Liver (tissue), 9 donors: ENCODE data around the gene SIGLEC7. TPM values are rescaled to one million over a fixed set of nuclear protein-coding genes. Genes with fewer than 3 reads are reported as not detected.

Experiments used
- DNase-seq: peaks from one replicate; pipeline ENCODE4 v3.0.0-alpha.2; 2017; ENCODE audit warnings: low spot score
- H3K27ac ChIP-seq, 2 donors: one replicate each; pipeline ENCODE4 v1.7.0; 2013; ENCODE audit warnings: inconsistent platforms in 2 of 2, low read length in 2 of 2, control low read depth in 1 of 2, low read depth in 1 of 2, mild to moderate bottlenecking in 1 of 2
- H3K27me3 ChIP-seq, 4 donors: one replicate each; pipeline versions ENCODE4 v1.6.1 to v1.7.0; 2013; ENCODE audit warnings: low read length in 3 of 4, inconsistent platforms in 1 of 4, mild to moderate bottlenecking in 1 of 4, moderate library complexity in 1 of 4; ENCODE audit not compliant: control insufficient read depth in 4 of 4, insufficient read depth in 4 of 4
- H3K36me3 ChIP-seq, 4 donors: one replicate each; pipeline versions ENCODE4 v1.6.1 to v1.7.0; 2013; ENCODE audit warnings: low read length in 3 of 4, mild to moderate bottlenecking in 3 of 4, low read depth in 1 of 4, moderate library complexity in 1 of 4; ENCODE audit not compliant: control insufficient read depth in 4 of 4, insufficient read depth in 3 of 4
- H3K4me1 ChIP-seq, 4 donors: one replicate each; pipeline versions ENCODE4 v1.6.1 to v1.7.0; 2013; ENCODE audit warnings: low read length in 3 of 4, mild to moderate bottlenecking in 3 of 4, moderate library complexity in 1 of 4; ENCODE audit not compliant: control insufficient read depth in 4 of 4, insufficient read depth in 4 of 4
- H3K4me3 ChIP-seq, 3 donors: one replicate each; pipeline versions ENCODE4 v1.6.1 to v1.7.0; 2013; ENCODE audit warnings: low read length in 3 of 3, control low read depth in 1 of 3, low read depth in 1 of 3, mild to moderate bottlenecking in 1 of 3
- H3K9ac ChIP-seq, 2 donors: one replicate each; pipeline ENCODE4 v1.7.0; 2013; ENCODE audit warnings: low read length in 2 of 2, mild to moderate bottlenecking in 2 of 2, moderate library complexity in 2 of 2, control low read depth in 1 of 2, low read depth in 1 of 2
- H3K9me3 ChIP-seq, 4 donors: one replicate each; pipeline versions ENCODE4 v1.6.1 to v1.7.0; 2013; ENCODE audit warnings: low read length in 3 of 4; ENCODE audit not compliant: control insufficient read depth in 4 of 4
- CTCF ChIP-seq: fragments of 150-350 bp; IDR thresholded peaks from 2 replicates; pipeline ENCODE4 v1.5.1; 2017; ENCODE audit warnings: improper control_type of control experiment, low read depth, low read length; ENCODE audit not compliant: missing input control
- EGR1 ChIP-seq, 2 donors: IDR thresholded peaks; 2 replicates each; pipeline ENCODE4 v1.6.1; 2016 to 2018; ENCODE audit warnings: antibody characterized with exemption in 2 of 2, low read depth in 2 of 2
- FOXA1 ChIP-seq: IDR thresholded peaks from 2 replicates; pipeline ENCODE4 v1.6.1; 2016; ENCODE audit warnings: antibody characterized with exemption
- GABPA ChIP-seq, 2 donors: IDR thresholded peaks in 1 of 2; conservative IDR thresholded peaks in 1 of 2; 2 replicates each; pipeline ENCODE4 v1.6.1; 2016; ENCODE audit warnings: antibody characterized with exemption in 2 of 2, mild to moderate bottlenecking in 1 of 2, moderate library complexity in 1 of 2
- JUND ChIP-seq, 2 donors: IDR thresholded peaks; 2 replicates each; pipeline ENCODE4 v1.6.1; 2016; ENCODE audit warnings: antibody characterized with exemption in 2 of 2
- NR2F2 ChIP-seq: IDR thresholded peaks from 2 replicates; pipeline ENCODE4 v1.6.1; 2016; ENCODE audit warnings: antibody characterized with exemption
- RAD21 ChIP-seq, 2 donors: IDR thresholded peaks; 2 replicates each; pipeline ENCODE4 v1.6.1; 2016; ENCODE audit warnings: antibody characterized with exemption in 2 of 2, mild to moderate bottlenecking in 2 of 2
- TAF1 ChIP-seq: conservative IDR thresholded peaks from 2 replicates; pipeline ENCODE4 v1.6.1; 2016; ENCODE audit warnings: antibody characterized with exemption, mild to moderate bottlenecking
- WGBS: extraction: QIAGEN DNeasy Blood & Tissue Kit; methylation state at CpG from one replicate; pipeline ENCODE4 v1.1.7; 2013; 5-methylcytosine and 5-hydroxymethylcytosine counted together
- polyA plus RNA-seq, 2 donors: library from polyadenylated mRNA; stranded (reverse) in 1 of 2; unstranded in 1 of 2; fragments of 200-250 nt in 1 of 2; fragments of >200 nt in 1 of 2; fragmentation: Nextera tagmentation in 1 of 2; extraction: Ambion mirVana in 1 of 2; gene quantifications; one replicate each; pipeline versions ENCODE4 v1.2.1 to v1.2.3, GENCODE V29; 2013 to 2015
- total RNA-seq, 2 donors: library from RNA; depleted of rRNA; stranded (reverse); fragments of >200 nt; gene quantifications; one replicate each; pipeline ENCODE4 v1.2.3, GENCODE V29; 2014
- donor health status: healthy.
- donor health status: healthy.
- donor health status: healthy.
- donor health status: healthy.
- donor health status: healthy.

SIGLEC7 gene
- total and polyA plus RNA-seq, 4 donors: 2.7 to 4.8 (median 3.9) TPM

DNA sequence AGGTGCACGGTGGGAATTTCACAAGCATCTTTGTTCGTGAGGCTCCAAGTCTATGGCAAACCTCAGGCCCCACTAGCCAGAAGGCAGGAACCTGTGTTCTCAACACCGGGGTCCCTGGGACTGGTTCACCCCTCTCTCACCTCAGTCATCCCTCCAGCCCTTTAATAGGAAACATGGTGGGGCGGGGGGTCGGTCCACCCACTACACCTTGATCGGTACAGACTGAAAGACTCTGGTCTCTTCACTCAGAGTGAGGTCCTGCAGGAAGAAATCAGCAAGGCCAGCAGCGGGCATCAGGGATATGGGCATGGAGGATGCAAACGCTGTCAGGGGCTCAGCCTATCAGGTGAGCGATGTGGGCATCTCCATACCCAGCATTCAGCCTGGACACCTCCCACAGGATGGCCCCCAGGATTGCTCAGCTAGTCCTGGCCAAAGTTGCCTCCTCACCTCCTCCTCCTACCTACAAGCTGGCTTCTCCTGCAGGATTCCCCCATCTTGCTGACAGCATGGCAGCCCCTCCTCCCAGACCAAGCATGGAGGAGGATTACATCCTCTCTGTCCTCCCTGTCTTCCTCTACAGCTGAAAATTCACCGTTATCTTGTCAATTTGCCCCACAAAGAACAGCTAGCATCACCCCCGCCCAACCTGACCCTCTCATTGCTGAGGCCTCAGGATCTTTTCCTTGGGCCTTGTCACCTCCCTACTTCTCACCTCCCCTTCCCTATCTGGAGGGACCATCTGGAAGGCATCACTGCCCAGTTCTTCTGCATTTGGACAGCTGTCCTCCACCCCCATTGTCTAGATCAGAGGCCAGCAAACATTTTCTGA is 45.5 kb downstream of the SIGLEC7 start:
- no peak overlapping the region for H3K27ac ChIP-seq
- H3K36me3 ChIP-seq: no peaks in the 10 kb centered on the region
- WGBS: 80% methylated on average over 11 of the region's 11 CpGs
- no peaks in the 10 kb centered on the region for H3K9me3 ChIP-seq
- no peak overlapping the region for H3K4me3 ChIP-seq
- TF ChIP-seq FOXA1: no peak
- H3K4me1 ChIP-seq: no peaks in the 10 kb centered on the region
- no peak for DNase-seq
- H3K9ac ChIP-seq: no peak overlapping the region
- peaks cover 0 to 4% (median 0%) of the 10 kb centered on the region in 4 donors for H3K27me3 ChIP-seq

DNA sequence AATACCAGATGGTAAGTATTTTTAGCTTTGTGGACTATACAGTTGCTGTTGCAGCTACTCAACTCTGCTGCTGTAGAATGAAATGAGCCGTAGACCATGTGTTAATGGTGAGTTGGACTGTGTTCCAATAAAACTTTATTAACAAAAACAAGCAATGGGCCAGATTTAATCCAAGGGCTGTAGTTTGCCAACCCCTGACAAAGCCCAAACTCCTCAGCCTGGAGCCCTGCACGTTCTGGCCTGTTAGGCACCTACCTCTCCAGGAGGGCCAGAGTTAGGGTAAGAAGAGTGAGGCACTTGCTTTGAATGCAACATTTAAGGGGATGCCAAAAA is 46.1 kb downstream of the SIGLEC7 start:
- Histone ChIP-seq H3K9me3 (no peaks in the 10 kb centered on the region), H3K4me1 (no peaks in the 10 kb centered on the region), H3K4me3 (no peak overlapping the region), H3K27ac (no peak overlapping the region), H3K27me3 (peaks cover 0 to 4% (median 0%) of the 10 kb centered on the region in 4 donors), H3K9ac (no peak overlapping the region), H3K36me3 (no peaks in the 10 kb centered on the region)
- TF ChIP-seq EGR1 (IDR thresholded peaks at IDR 0.05; ENCODE audit: low read depth in 2 of 2): no peak
- TF ChIP-seq TAF1: no peak
- 78% methylated on average over 2 of the region's 2 CpGs for WGBS
- no peak for DNase-seq

DNA sequence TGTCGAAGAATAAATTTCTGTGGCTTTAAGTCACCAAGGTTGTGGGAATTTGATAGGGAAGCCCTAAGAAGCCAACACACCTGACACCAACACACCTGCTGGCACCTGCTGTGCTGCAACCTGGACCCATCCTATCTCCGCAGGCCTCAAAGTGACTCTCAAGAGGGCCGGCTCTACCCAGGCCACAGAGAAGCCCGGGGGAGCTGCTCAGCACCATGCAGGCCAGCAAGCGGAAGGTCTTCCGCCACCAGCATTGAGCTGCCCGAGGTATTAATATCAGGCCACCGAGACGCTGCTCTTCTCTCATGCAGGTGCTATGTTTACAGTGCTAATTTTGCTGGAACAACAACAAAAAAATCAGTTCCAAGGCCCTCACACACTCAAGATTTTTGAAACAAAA is 50.6 kb downstream of the SIGLEC7 start:
- DNase-seq: no peak
- no peak for TF ChIP-seq GABPA (IDR thresholded peaks at IDR 0.05 in 1 of 2, conservative IDR thresholded peaks at IDR 0.05 in 1 of 2)
- no peak for TF ChIP-seq NR2F2
- Histone ChIP-seq H3K27me3 (no peaks in the 10 kb centered on the region), H3K9me3 (no peaks in the 10 kb centered on the region), H3K9ac (no peak overlapping the region), H3K36me3 (no peaks in the 10 kb centered on the region), H3K4me1 (no peaks in the 10 kb centered on the region), H3K4me3 (no peak overlapping the region), H3K27ac (no peak overlapping the region)
- 86% methylated on average over 9 of the region's 9 CpGs for WGBS

DNA sequence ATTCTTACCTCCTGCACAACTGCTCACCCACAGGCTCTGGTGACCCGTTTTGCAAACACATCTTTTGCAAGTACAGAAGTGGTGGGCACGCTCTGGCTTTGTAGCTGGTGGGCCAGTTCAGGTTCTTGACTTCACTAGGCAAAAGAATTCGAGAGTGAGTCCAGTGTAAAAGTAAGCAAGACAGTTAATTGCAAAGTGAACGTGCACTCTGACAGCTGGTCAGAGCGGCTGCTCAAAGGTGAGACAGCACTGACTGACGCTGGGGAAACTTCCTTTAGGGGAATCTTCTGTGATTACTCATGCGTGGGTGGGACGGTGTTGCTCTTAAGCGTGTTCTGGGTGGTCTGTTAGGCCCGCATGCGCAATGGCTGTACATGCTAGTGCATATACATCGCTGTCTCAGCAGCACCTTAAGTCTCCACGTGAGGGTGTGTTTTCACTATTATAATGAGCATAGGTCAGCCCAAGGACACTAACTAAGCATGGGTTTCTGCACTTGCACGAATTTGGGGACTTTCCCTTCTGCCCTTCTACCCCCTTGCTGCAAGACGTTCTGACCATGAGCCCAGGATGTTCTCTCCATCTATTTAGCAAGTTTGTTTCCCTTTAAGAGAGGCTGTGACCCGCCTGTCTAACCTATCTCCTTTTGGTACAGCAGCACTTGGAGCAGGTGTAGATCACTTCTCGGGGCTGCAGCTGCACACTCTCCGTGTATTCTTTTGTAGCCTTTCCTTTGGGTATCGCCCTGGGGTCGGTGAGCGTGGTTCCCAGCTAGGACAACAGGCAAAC is 52.6 kb downstream of the SIGLEC7 start:
- TF ChIP-seq RAD21 (IDR thresholded peaks at IDR 0.05) (no peak), EGR1 (IDR thresholded peaks at IDR 0.05; ENCODE audit: low read depth in 2 of 2) (no peak), TAF1 (no peak), JUND (IDR thresholded peaks at IDR 0.05) (no peak), CTCF (no peak)
- Histone ChIP-seq H3K4me1 (no peaks in the 10 kb centered on the region), H3K9me3 (no peaks in the 10 kb centered on the region), H3K36me3 (no peaks in the 10 kb centered on the region), H3K9ac (no peak overlapping the region), H3K27ac (no peak overlapping the region), H3K4me3 (no peak overlapping the region), H3K27me3 (peaks cover 0 to 2% (median 0%) of the 10 kb centered on the region in 4 donors)
- WGBS: 63% methylated on average over 21 of the region's 21 CpGs
- DNase-seq: no peak
